Parathyroid adenoma (tissue), 2 donors: ENCODE results near the gene IMPA2.

Source experiments
- H2AFZ ChIP-seq: fragments of 300-600 bp; sonication (generic); one replicate; pipeline ENCODE4 v1.7.0; 2017; ENCODE audit warnings: antibody characterized with exemption, mild to moderate bottlenecking
- H3K27ac ChIP-seq: fragments of 300-600 bp; sonication (generic); one replicate; pipeline ENCODE4 v1.7.0; 2017
- H3K27me3 ChIP-seq: fragments of 300-600 bp; sonication (generic); one replicate; pipeline ENCODE4 v1.7.0; 2017; ENCODE audit warnings: low read length; ENCODE audit not compliant: control insufficient read depth, insufficient read depth
- H3K36me3 ChIP-seq: fragments of 300-600 bp; sonication (generic); one replicate; pipeline ENCODE4 v1.7.0; 2017; ENCODE audit warnings: low read length; ENCODE audit not compliant: control insufficient read depth, insufficient read depth
- H3K4me1 ChIP-seq: fragments of 300-600 bp; sonication (generic); one replicate; pipeline ENCODE4 v1.7.0; 2017; ENCODE audit warnings: control low read depth
- H3K4me2 ChIP-seq: fragments of 300-600 bp; sonication (generic); one replicate; pipeline ENCODE4 v1.7.0; 2017; ENCODE audit warnings: low read length
- H3K4me3 ChIP-seq: fragments of 300-600 bp; sonication (generic); one replicate; pipeline ENCODE4 v1.7.0; 2017; ENCODE audit warnings: low read depth, low read length
- H3K79me2 ChIP-seq: fragments of 300-600 bp; sonication (generic); one replicate; pipeline ENCODE4 v1.7.0; 2017; ENCODE audit warnings: control low read depth
- H3K9ac ChIP-seq: fragments of 300-600 bp; sonication (generic); one replicate; pipeline ENCODE4 v1.7.0; 2017; ENCODE audit warnings: mild to moderate bottlenecking
- H3K9me3 ChIP-seq: fragments of 300-600 bp; sonication (generic); one replicate; pipeline ENCODE4 v1.7.0; 2017; ENCODE audit warnings: low read length; ENCODE audit not compliant: control insufficient read depth
- CTCF ChIP-seq: fragments of 300-600 bp; sonication (generic); IDR thresholded peaks from one replicate; pipeline ENCODE4 v1.7.0; 2017; ENCODE audit warnings: antibody characterized with exemption, mild to moderate bottlenecking
- donor health status: primary hyperparathyroidism.

Gene IMPA2

GRCh38 chr18:11995445-11996189 lies 14.3 kb downstream of the IMPA2 start:
- Histone ChIP-seq H3K27ac (no peak overlapping the region), H3K9ac (no peak overlapping the region), H3K4me1 (peaks cover 3% of the 10 kb centered on the region), H3K4me2 (no peak overlapping the region), H3K36me3 (no peaks in the 10 kb centered on the region), H2AFZ (no peak overlapping the region), H3K79me2 (peaks cover 5% of the 10 kb centered on the region), H3K9me3 (no peaks in the 10 kb centered on the region), H3K27me3 (no peaks in the 10 kb centered on the region), H3K4me3 (no peak overlapping the region)
- TF ChIP-seq CTCF = peak; percentile 78

GRCh38 chr18:11996190-11996754 lies 15.0 kb downstream of the IMPA2 start:
- peaks cover 3% of the 10 kb centered on the region for H3K4me1 ChIP-seq
- H3K27ac ChIP-seq = no peak overlapping the region
- no peak overlapping the region for H2AFZ ChIP-seq
- no peak overlapping the region for H3K4me2 ChIP-seq
- peaks cover 5% of the 10 kb centered on the region for H3K79me2 ChIP-seq
- H3K9ac ChIP-seq = no peak overlapping the region
- H3K27me3 ChIP-seq = no peaks in the 10 kb centered on the region
- H3K4me3 ChIP-seq = no peak overlapping the region
- no peaks in the 10 kb centered on the region for H3K9me3 ChIP-seq
- TF ChIP-seq CTCF = no peak
- H3K36me3 ChIP-seq = no peaks in the 10 kb centered on the region

GRCh38 chr18:11996907-11997306 lies 15.6 kb downstream of the IMPA2 start:
- H2AFZ ChIP-seq = no peak overlapping the region
- no peaks in the 10 kb centered on the region for H3K9me3 ChIP-seq
- H3K27ac ChIP-seq = no peak overlapping the region
- peaks cover 3% of the 10 kb centered on the region for H3K4me1 ChIP-seq
- peaks cover 5% of the 10 kb centered on the region for H3K79me2 ChIP-seq
- no peaks in the 10 kb centered on the region for H3K36me3 ChIP-seq
- H3K4me2 ChIP-seq = no peak overlapping the region
- no peak overlapping the region for H3K9ac ChIP-seq
- no peak for TF ChIP-seq CTCF
- H3K4me3 ChIP-seq = no peak overlapping the region
- H3K27me3 ChIP-seq = no peaks in the 10 kb centered on the region

GRCh38 chr18:11997466-11997865 lies 16.2 kb downstream of the IMPA2 start:
- no peak overlapping the region for H2AFZ ChIP-seq
- no peak overlapping the region for H3K4me2 ChIP-seq
- no peak for TF ChIP-seq CTCF
- no peaks in the 10 kb centered on the region for H3K27me3 ChIP-seq
- no peak overlapping the region for H3K9ac ChIP-seq
- peaks cover 3% of the 10 kb centered on the region for H3K4me1 ChIP-seq
- no peaks in the 10 kb centered on the region for H3K36me3 ChIP-seq
- no peak overlapping the region for H3K27ac ChIP-seq
- no peak overlapping the region for H3K4me3 ChIP-seq
- H3K9me3 ChIP-seq = no peaks in the 10 kb centered on the region
- H3K79me2 ChIP-seq = no peaks in the 10 kb centered on the region

- no peak for TF ChIP-seq CTCF
- Histone ChIP-seq H3K4me1 (peaks cover 3% of the 10 kb centered on the region), H3K4me2 (no peak overlapping the region), H3K36me3 (no peaks in the 10 kb centered on the region), H2AFZ (peak overlapping the region; percentile 44), H3K27me3 (no peaks in the 10 kb centered on the region), H3K79me2 (no peaks in the 10 kb centered on the region), H3K9ac (no peak overlapping the region), H3K4me3 (no peak overlapping the region), H3K27ac (no peak overlapping the region), H3K9me3 (no peaks in the 10 kb centered on the region)
Measured at GRCh38 chr18:11998193-11998592, 16.9 kb downstream of the IMPA2 start.
